ENCODE data around the gene KIAA0232. TPM values are rescaled to one million over a fixed set of nuclear protein-coding genes. Genes with fewer than 3 reads are reported as not detected.

Gene KIAA0232
- polyA plus RNA-seq, 4 donors: 6.7 to 21.5 (median 8.6) TPM

GRCh38 chr4:6912441-6912840, 129.9 kb downstream of the KIAA0232 start:
- no peak overlapping the region for H3K4me3 ChIP-seq (ENCODE audit: low read depth in 1 of 3, low read length in 3 of 3)
- FAIRE-seq (no peak), DNase-seq (no peak)
- H3K36me3 ChIP-seq (ENCODE audit: control insufficient read depth in 3 of 3, insufficient read depth in 2 of 3, low read depth in 1 of 3, low read length in 3 of 3): peaks cover 0 to 26% (median 0%) of the 10 kb centered on the region in 3 donors
- H3K27ac ChIP-seq (ENCODE audit: low read depth in 1 of 3, low read length in 2 of 3): no peak overlapping the region
- WGBS, 3 donors: 73 to 76% (median 75%) methylated on average over 4 of the region's 4 CpGs
- H3K9me3 ChIP-seq (ENCODE audit: control insufficient read depth in 2 of 2, insufficient read depth in 1 of 2, low read depth in 1 of 2, low read length in 1 of 2): no peaks in the 10 kb centered on the region
- peaks cover 10 to 51% (median 15%) of the 10 kb centered on the region in 3 donors for H3K4me1 ChIP-seq (ENCODE audit: control insufficient read depth in 3 of 3, insufficient read depth in 2 of 3, low read depth in 1 of 3, low read length in 2 of 3)
- no peaks in the 10 kb centered on the region for H3K27me3 ChIP-seq (ENCODE audit: control insufficient read depth in 3 of 3, insufficient read depth in 3 of 3, low read length in 3 of 3)

GRCh38 chr4:6913350-6913905, 130.9 kb downstream of the KIAA0232 start:
- peaks cover 18 to 51% (median 19%) of the 10 kb centered on the region in 3 donors for H3K4me1 ChIP-seq (ENCODE audit: control insufficient read depth in 3 of 3, insufficient read depth in 2 of 3, low read depth in 1 of 3, low read length in 2 of 3)
- no peak overlapping the region for H3K4me3 ChIP-seq (ENCODE audit: low read depth in 1 of 3, low read length in 3 of 3)
- 82 to 88% (median 84%) methylated on average over 6 of the region's 6 CpGs for WGBS, 3 donors
- no peak for FAIRE-seq
- DNase-seq: no peak
- no peaks in the 10 kb centered on the region for H3K27me3 ChIP-seq (ENCODE audit: control insufficient read depth in 3 of 3, insufficient read depth in 3 of 3, low read length in 3 of 3)
- peaks cover 0 to 29% (median 0%) of the 10 kb centered on the region in 3 donors for H3K36me3 ChIP-seq (ENCODE audit: control insufficient read depth in 3 of 3, insufficient read depth in 2 of 3, low read depth in 1 of 3, low read length in 3 of 3)
- no peaks in the 10 kb centered on the region for H3K9me3 ChIP-seq (ENCODE audit: control insufficient read depth in 2 of 2, insufficient read depth in 1 of 2, low read depth in 1 of 2, low read length in 1 of 2)
- no peak overlapping the region for H3K27ac ChIP-seq (ENCODE audit: low read depth in 1 of 3, low read length in 2 of 3)

GRCh38 chr4:6914448-6914847, 131.9 kb downstream of the KIAA0232 start:
- H3K36me3 ChIP-seq (ENCODE audit: control insufficient read depth in 3 of 3, insufficient read depth in 2 of 3, low read depth in 1 of 3, low read length in 3 of 3): peaks cover 0 to 30% (median 0%) of the 10 kb centered on the region in 3 donors
- WGBS, 3 donors: 85 to 94% (median 86%) methylated on average over 9 of the region's 9 CpGs
- H3K27me3 ChIP-seq (ENCODE audit: control insufficient read depth in 3 of 3, insufficient read depth in 3 of 3, low read length in 3 of 3): no peaks in the 10 kb centered on the region
- H3K4me3 ChIP-seq (ENCODE audit: low read depth in 1 of 3, low read length in 3 of 3): no peak overlapping the region
- peak overlapping the region in 1 of 3 donors; percentile 5 for H3K27ac ChIP-seq (ENCODE audit: low read depth in 1 of 3, low read length in 2 of 3)
- FAIRE-seq: no peak
- no peak for DNase-seq
- peaks cover 17 to 52% (median 18%) of the 10 kb centered on the region in 3 donors for H3K4me1 ChIP-seq (ENCODE audit: control insufficient read depth in 3 of 3, insufficient read depth in 2 of 3, low read depth in 1 of 3, low read length in 2 of 3)
- H3K9me3 ChIP-seq (ENCODE audit: control insufficient read depth in 2 of 2, insufficient read depth in 1 of 2, low read depth in 1 of 2, low read length in 1 of 2): no peaks in the 10 kb centered on the region

GRCh38 chr4:6915041-6916005, 132.8 kb downstream of the KIAA0232 start:
- FAIRE-seq (no peak), DNase-seq (no peak)
- H3K27me3 ChIP-seq (ENCODE audit: control insufficient read depth in 3 of 3, insufficient read depth in 3 of 3, low read length in 3 of 3): no peaks in the 10 kb centered on the region
- peak overlapping the region in 2 of 3 donors; percentile 71 to 95 for H3K27ac ChIP-seq (ENCODE audit: low read depth in 1 of 3, low read length in 2 of 3)
- no peaks in the 10 kb centered on the region for H3K9me3 ChIP-seq (ENCODE audit: control insufficient read depth in 2 of 2, insufficient read depth in 1 of 2, low read depth in 1 of 2, low read length in 1 of 2)
- H3K4me1 ChIP-seq (ENCODE audit: control insufficient read depth in 3 of 3, insufficient read depth in 2 of 3, low read depth in 1 of 3, low read length in 2 of 3): peaks cover 17 to 58% (median 18%) of the 10 kb centered on the region in 3 donors
- 79 to 89% (median 86%) methylated on average over 18 of the region's 18 CpGs for WGBS, 3 donors
- peaks cover 0 to 30% (median 0%) of the 10 kb centered on the region in 3 donors for H3K36me3 ChIP-seq (ENCODE audit: control insufficient read depth in 3 of 3, insufficient read depth in 2 of 3, low read depth in 1 of 3, low read length in 3 of 3)
- no peak overlapping the region for H3K4me3 ChIP-seq (ENCODE audit: low read depth in 1 of 3, low read length in 3 of 3)

GRCh38 chr4:6916069-6916586, 133.6 kb downstream of the KIAA0232 start:
- peaks cover 13 to 57% (median 18%) of the 10 kb centered on the region in 3 donors for H3K4me1 ChIP-seq (ENCODE audit: control insufficient read depth in 3 of 3, insufficient read depth in 2 of 3, low read depth in 1 of 3, low read length in 2 of 3)
- no peak for FAIRE-seq
- peaks cover 0 to 31% (median 0%) of the 10 kb centered on the region in 3 donors for H3K36me3 ChIP-seq (ENCODE audit: control insufficient read depth in 3 of 3, insufficient read depth in 2 of 3, low read depth in 1 of 3, low read length in 3 of 3)
- H3K4me3 ChIP-seq (ENCODE audit: low read depth in 1 of 3, low read length in 3 of 3): no peak overlapping the region
- H3K27ac ChIP-seq (ENCODE audit: low read depth in 1 of 3, low read length in 2 of 3): peak overlapping the region; percentile 65 to 95 (median 93)
- no peaks in the 10 kb centered on the region for H3K27me3 ChIP-seq (ENCODE audit: control insufficient read depth in 3 of 3, insufficient read depth in 3 of 3, low read length in 3 of 3)
- WGBS, 3 donors: 64 to 81% (median 80%) methylated on average over 12 of the region's 12 CpGs
- no peaks in the 10 kb centered on the region for H3K9me3 ChIP-seq (ENCODE audit: control insufficient read depth in 2 of 2, insufficient read depth in 1 of 2, low read depth in 1 of 2, low read length in 1 of 2)
- no peak for DNase-seq

GRCh38 chr4:6916587-6917460, 134.3 kb downstream of the KIAA0232 start:
- H3K36me3 ChIP-seq (ENCODE audit: control insufficient read depth in 3 of 3, insufficient read depth in 2 of 3, low read depth in 1 of 3, low read length in 3 of 3): peaks cover 0 to 25% (median 0%) of the 10 kb centered on the region in 3 donors
- no peaks in the 10 kb centered on the region for H3K27me3 ChIP-seq (ENCODE audit: control insufficient read depth in 3 of 3, insufficient read depth in 3 of 3, low read length in 3 of 3)
- FAIRE-seq (no peak), DNase-seq (peak; percentile 85 to 90)
- peak overlapping the region; percentile 86 to 95 (median 93) for H3K27ac ChIP-seq (ENCODE audit: low read depth in 1 of 3, low read length in 2 of 3)
- WGBS, 3 donors: 16 to 41% (median 27%) methylated on average over 15 of the region's 15 CpGs
- H3K9me3 ChIP-seq (ENCODE audit: control insufficient read depth in 2 of 2, insufficient read depth in 1 of 2, low read depth in 1 of 2, low read length in 1 of 2): no peaks in the 10 kb centered on the region
- H3K4me1 ChIP-seq (ENCODE audit: control insufficient read depth in 3 of 3, insufficient read depth in 2 of 3, low read depth in 1 of 3, low read length in 2 of 3): peaks cover 11 to 52% (median 18%) of the 10 kb centered on the region in 3 donors
- no peak overlapping the region for H3K4me3 ChIP-seq (ENCODE audit: low read depth in 1 of 3, low read length in 3 of 3)

GRCh38 chr4:6917461-6918271, 135.1 kb downstream of the KIAA0232 start:
- FAIRE-seq (no peak), DNase-seq (peak; percentile 95 to 97)
- peaks cover 0 to 26% (median 0%) of the 10 kb centered on the region in 3 donors for H3K36me3 ChIP-seq (ENCODE audit: control insufficient read depth in 3 of 3, insufficient read depth in 2 of 3, low read depth in 1 of 3, low read length in 3 of 3)
- H3K4me3 ChIP-seq (ENCODE audit: low read depth in 1 of 3, low read length in 3 of 3): no peak overlapping the region
- H3K4me1 ChIP-seq (ENCODE audit: control insufficient read depth in 3 of 3, insufficient read depth in 2 of 3, low read depth in 1 of 3, low read length in 2 of 3): peaks cover 11 to 52% (median 18%) of the 10 kb centered on the region in 3 donors
- 22 to 33% (median 24%) methylated on average over 18 of the region's 18 CpGs for WGBS, 3 donors
- H3K27ac ChIP-seq (ENCODE audit: low read depth in 1 of 3, low read length in 2 of 3): peak overlapping the region; percentile 86 to 95 (median 93)
- H3K27me3 ChIP-seq (ENCODE audit: control insufficient read depth in 3 of 3, insufficient read depth in 3 of 3, low read length in 3 of 3): no peaks in the 10 kb centered on the region
- no peaks in the 10 kb centered on the region for H3K9me3 ChIP-seq (ENCODE audit: control insufficient read depth in 2 of 2, insufficient read depth in 1 of 2, low read depth in 1 of 2, low read length in 1 of 2)

All from small intestine (tissue), 7 donors.